Testis (tissue), 3 donors: ENCODE results near the gene PREB. TPM values are rescaled to one million over a fixed set of nuclear protein-coding genes. Genes with fewer than 3 reads are reported as not detected.

Experiments
- DNase-seq: peaks from one replicate; pipeline ENCODE4 v3.0.0-alpha.2; 2019
- H3K27ac ChIP-seq, 2 donors: fragments of 200-600 bp; sonication (generic); one replicate each; pipeline ENCODE4 v1.5.1; 2019
- H3K27me3 ChIP-seq: fragments of 200-600 bp; sonication (generic); one replicate; pipeline ENCODE4 v1.5.1; 2019
- H3K36me3 ChIP-seq: fragments of 200-600 bp; sonication (generic); one replicate; pipeline ENCODE4 v1.5.1; 2017; ENCODE audit warnings: low read depth; ENCODE audit errors: missing control alignments
- H3K4me1 ChIP-seq: fragments of 200-600 bp; sonication (generic); one replicate; pipeline ENCODE4 v1.5.1; 2019
- H3K4me3 ChIP-seq, 2 donors: fragments of 200-600 bp; sonication (generic); one replicate each; pipeline ENCODE4 v1.5.1; 2017 to 2019
- H3K9me3 ChIP-seq: fragments of 200-600 bp; sonication (generic); one replicate; pipeline ENCODE4 v1.5.1; 2017
- CTCF ChIP-seq, 3 experiments: fragments of 450-650 bp in 2 of 3; fragments of 200-600 bp in 1 of 3; sonication (generic) in 1 of 3; IDR thresholded peaks; one replicate each; pipeline ENCODE4 v1.5.1; 2016 to 2019; ENCODE audit warnings: antibody characterized with exemption in 3 of 3, mild to moderate bottlenecking in 2 of 3, moderate library complexity in 1 of 3
- POLR2A ChIP-seq: fragments of 450-650 bp; IDR thresholded peaks from one replicate; pipeline ENCODE4 v1.6.1; 2017; ENCODE audit warnings: antibody characterized with exemption, mild to moderate bottlenecking, moderate library complexity
- WGBS, 2 donors: methylation state at CpG; one replicate each; pipeline ENCODE4 v1.1.5; 2018; 5-methylcytosine and 5-hydroxymethylcytosine counted together
- intact Hi-C: fragments of 100-400 bp; cut with DNase I; formaldehyde crosslinking; loops from one replicate; pipeline ENCODE4 v1.15.1; 2023; ENCODE audit warnings: low total_unique reads
- polyA plus RNA-seq: library from polyadenylated mRNA; stranded (reverse); fragments of 350-450 nt; fragmentation: Illumina TruSeq; extraction: RNeasy Lipid Tissue Mini Kit (QIAGEN cat#74804); gene quantifications from one replicate; pipeline ENCODE4 v1.2.3, GENCODE V29; 2014; ENCODE audit warnings: low read depth, low replicate concordance; ENCODE audit not compliant: insufficient read depth
- total RNA-seq, 2 donors: library from RNA; depleted of rRNA; stranded (reverse); fragments of >200 nt; gene quantifications; one replicate each; pipeline ENCODE4 v1.2.3, GENCODE V29; 2016

PREB gene
- total and polyA plus RNA-seq, 3 donors from 2014 or later, result 62.4 to 84.0 (median 82.0) TPM

- Histone ChIP-seq H3K9me3 (no peaks in the 10 kb centered on the region), H3K4me1 (peaks cover 24% of the 10 kb centered on the region), H3K36me3 (no peaks in the 10 kb centered on the region), H3K4me3 (no peak overlapping the region), H3K27ac (no peak overlapping the region), H3K27me3 (no peaks in the 10 kb centered on the region)
- TF ChIP-seq POLR2A (no peak), CTCF (IDR thresholded peaks at IDR 0.05) (no peak)
- WGBS, 2 donors, result 89 to 90% methylated on average over 14 of the region's 14 CpGs
- DNase-seq, result no peak
- intact Hi-C loops, result loop anchor here (10.0 kb wide), 1 partner anchor 207 kb away; the partner anchor contains the start of gene UCN
These were observed 37.1 kb downstream of the PREB start for GRCh38 chr2:27097341-27097740.

- WGBS, 2 donors, result 42 to 65% methylated on average over 3 of the region's 3 CpGs
- H3K4me3 ChIP-seq, result no peak overlapping the region
- H3K36me3 ChIP-seq, result no peaks in the 10 kb centered on the region
- TF ChIP-seq POLR2A (no peak), CTCF (IDR thresholded peaks at IDR 0.05) (no peak)
- H3K27ac ChIP-seq, result no peak overlapping the region
- DNase-seq, result no peak
- H3K4me1 ChIP-seq, result peaks cover 29% of the 10 kb centered on the region
- no peaks in the 10 kb centered on the region for H3K9me3 ChIP-seq
- intact Hi-C loops, result loop anchor here (10.0 kb wide), 1 partner anchor 208 kb away; the partner anchor contains the start of gene UCN
- no peaks in the 10 kb centered on the region for H3K27me3 ChIP-seq
These were observed 37.6 kb downstream of the PREB start for GRCh38 chr2:27096748-27097297.

DNA sequence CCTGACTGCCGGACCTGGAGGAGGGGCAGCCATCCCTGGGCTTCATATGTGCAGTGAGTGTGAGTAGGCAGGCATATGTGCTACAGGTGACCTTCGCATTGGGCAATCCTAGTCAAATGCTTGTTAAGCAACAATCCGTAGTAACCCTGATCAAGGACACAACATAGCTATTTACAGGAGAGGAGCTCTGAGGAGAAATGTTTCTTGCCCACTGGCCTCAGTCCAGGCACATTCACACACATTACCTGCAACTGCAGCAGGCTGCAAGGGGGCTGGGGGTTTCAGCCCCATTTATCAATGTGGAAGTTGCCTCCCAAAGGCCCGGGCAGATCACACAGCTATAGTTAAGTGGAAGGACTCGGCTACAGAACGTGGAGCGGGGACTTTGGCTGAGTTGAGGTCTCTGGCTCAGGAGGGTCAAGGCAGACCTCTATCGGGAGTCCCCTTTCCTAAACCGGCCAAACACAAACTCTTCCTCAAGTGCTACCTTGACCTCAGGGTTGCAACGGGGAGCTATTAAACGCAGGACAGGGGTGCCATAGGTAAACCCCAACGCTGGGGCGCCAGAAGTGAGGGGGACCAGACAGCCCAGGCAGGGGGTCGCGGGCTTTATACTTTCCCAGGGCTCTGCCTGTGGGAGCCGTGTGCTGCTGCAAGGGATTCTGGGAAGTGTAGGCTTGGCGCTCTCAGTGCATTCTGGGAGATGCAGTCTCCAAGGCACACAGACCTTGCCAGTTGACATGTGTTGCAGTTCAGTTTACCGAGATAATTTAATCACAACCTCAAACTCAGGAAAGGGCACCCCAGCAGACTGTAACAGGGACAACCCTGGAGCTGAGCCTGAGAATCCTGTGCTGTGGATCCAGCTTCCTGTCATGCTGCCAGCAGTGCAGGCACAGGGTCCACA lies 38.4 kb downstream of the PREB start:
- WGBS, 2 donors, result 12% methylated on average over 14 to 18 of the region's 18 CpGs
- H3K4me3 ChIP-seq, result peak overlapping the region in 1 of 2 donors; percentile 43
- no peak for TF ChIP-seq POLR2A
- no peak for TF ChIP-seq CTCF (IDR thresholded peaks at IDR 0.05)

GRCh38 chr2:27095427-27095744 lies 39.0 kb downstream of the PREB start:
- TF ChIP-seq CTCF (IDR thresholded peaks at IDR 0.05) (no peak), POLR2A (no peak)
- WGBS, 2 donors, result 46 to 70% methylated on average over 2 of the region's 2 CpGs
- no peaks in the 10 kb centered on the region for H3K9me3 ChIP-seq
- intact Hi-C loops, result loop anchor here (10.0 kb wide), 1 partner anchor 209 kb away; the partner anchor contains the start of gene UCN
- no peaks in the 10 kb centered on the region for H3K27me3 ChIP-seq
- peaks cover 29% of the 10 kb centered on the region for H3K4me1 ChIP-seq
- no peak for DNase-seq
- H3K4me3 ChIP-seq, result no peak overlapping the region
- H3K27ac ChIP-seq, result no peak overlapping the region
- no peaks in the 10 kb centered on the region for H3K36me3 ChIP-seq

More for the DNA sequence above, 38.4 kb downstream of the PREB start:
- H3K27me3 ChIP-seq, result no peaks in the 10 kb centered on the region
- no peaks in the 10 kb centered on the region for H3K36me3 ChIP-seq
- no peak overlapping the region for H3K27ac ChIP-seq
- H3K4me1 ChIP-seq, result peaks cover 29% of the 10 kb centered on the region
- intact Hi-C loops, result loop anchor here (10.0 kb wide), 1 partner anchor 209 kb away; the partner anchor contains the start of gene UCN
- DNase-seq, result peak; percentile 86
- H3K9me3 ChIP-seq, result no peaks in the 10 kb centered on the region
